Natural killer cell (primary cell): ENCODE measurements around the gene RFX2. TPM values are rescaled to one million over a fixed set of nuclear protein-coding genes. Genes with fewer than 3 reads are reported as not detected.
"Not testable (repeated sequence)": the region's sequence is repeated elsewhere in the genome, so short reads cannot be mapped to it uniquely, and the experiment has no call there.

Source experiments
- ATAC-seq, 3 donors: fragments of 150-1000 bp in 2 of 3; fragments of 200-7000 bp in 1 of 3; cut with Tn5 transposase; 1 replicate in 1 of 3; 2 replicates in 2 of 3; pipeline ENCODE4 v1.10.0; 2021; ENCODE audit warnings: mild to moderate bottlenecking in 2 of 3, moderate library complexity in 2 of 3
- DNase-seq, 2 donors: peaks; one replicate each; pipeline versions ENCODE4 v3.0.0 to v3.0.0-alpha.2; 2013 to 2021; ENCODE audit warnings: mixed read lengths in 1 of 2
- H3K27ac ChIP-seq: one replicate; pipeline ENCODE4 v1.5.1; 2013; ENCODE audit warnings: mild to moderate bottlenecking, low read length
- H3K27me3 ChIP-seq: one replicate; pipeline ENCODE4 v1.6.1; 2013; ENCODE audit warnings: low read length; ENCODE audit not compliant: control insufficient read depth, insufficient read depth
- H3K36me3 ChIP-seq: one replicate; pipeline ENCODE4 v1.6.1; 2013; ENCODE audit warnings: low read length; ENCODE audit not compliant: control insufficient read depth, insufficient read depth
- H3K4me1 ChIP-seq: one replicate; pipeline ENCODE4 v1.6.1; 2013; ENCODE audit warnings: low read length; ENCODE audit not compliant: control insufficient read depth, insufficient read depth
- H3K4me3 ChIP-seq: one replicate; pipeline ENCODE4 v1.5.1; 2013; ENCODE audit warnings: low read length
- H3K9me3 ChIP-seq: one replicate; pipeline ENCODE4 v1.6.1; 2013; ENCODE audit warnings: low read length; ENCODE audit not compliant: control insufficient read depth, insufficient read depth
- H3K27ac Mint-ChIP-seq, 2 donors: one replicate each; pipeline ENCODE4 v1.8.0; 2022; ENCODE audit warnings: mild to moderate bottlenecking in 2 of 2, mixed read lengths in 2 of 2, moderate library complexity in 1 of 2
- H3K27me3 Mint-ChIP-seq, 2 donors: one replicate each; pipeline ENCODE4 v1.8.0; 2022; ENCODE audit warnings: low read depth in 2 of 2, mixed read lengths in 2 of 2
- H3K36me3 Mint-ChIP-seq: one replicate; pipeline ENCODE4 v1.8.0; 2022; ENCODE audit warnings: mixed read lengths
- H3K4me1 Mint-ChIP-seq, 2 donors: one replicate each; pipeline ENCODE4 v1.8.0; 2022; ENCODE audit warnings: mixed read lengths in 2 of 2
- H3K4me3 Mint-ChIP-seq: one replicate; pipeline ENCODE4 v1.8.0; 2022; ENCODE audit warnings: mild to moderate bottlenecking, moderate library complexity, mixed read lengths
- H3K9me3 Mint-ChIP-seq, 2 donors: one replicate each; pipeline ENCODE4 v1.8.0; 2022; ENCODE audit warnings: mixed read lengths in 2 of 2
- WGBS: methylation state at CpG from one replicate; pipeline ENCODE4 v1.1.7; 2013; ENCODE audit warnings: missing lambda C conversion rate; ENCODE audit not compliant: insufficient coverage; 5-methylcytosine and 5-hydroxymethylcytosine counted together
- intact Hi-C: fragments of 100-400 bp; cut with micrococcal nuclease; formaldehyde crosslinking; loops from one replicate; pipeline ENCODE4 v1.14.2; 2022
- total RNA-seq, 4 donors: library from RNA; stranded (reverse); fragments of 120-200 nt in 1 of 4; gene quantifications; one replicate each; pipeline versions ENCODE4 v1.2.3 to v1.2.4, GENCODE V29; 2013 to 2022
- TF ChIP-seq, protein P1 (sequence below): fragments of 200-600 bp; IDR thresholded peaks from one replicate; pipeline ENCODE4 v1.8.0; 2022; ENCODE audit warnings: antibody characterized with exemption

RFX2 gene
- total RNA-seq, 3 donors from 2014 or later (not counting 1 experiment from before 2014, with no cell fraction given), result 2.4 to 4.6 (median 4.1) TPM

DNA sequence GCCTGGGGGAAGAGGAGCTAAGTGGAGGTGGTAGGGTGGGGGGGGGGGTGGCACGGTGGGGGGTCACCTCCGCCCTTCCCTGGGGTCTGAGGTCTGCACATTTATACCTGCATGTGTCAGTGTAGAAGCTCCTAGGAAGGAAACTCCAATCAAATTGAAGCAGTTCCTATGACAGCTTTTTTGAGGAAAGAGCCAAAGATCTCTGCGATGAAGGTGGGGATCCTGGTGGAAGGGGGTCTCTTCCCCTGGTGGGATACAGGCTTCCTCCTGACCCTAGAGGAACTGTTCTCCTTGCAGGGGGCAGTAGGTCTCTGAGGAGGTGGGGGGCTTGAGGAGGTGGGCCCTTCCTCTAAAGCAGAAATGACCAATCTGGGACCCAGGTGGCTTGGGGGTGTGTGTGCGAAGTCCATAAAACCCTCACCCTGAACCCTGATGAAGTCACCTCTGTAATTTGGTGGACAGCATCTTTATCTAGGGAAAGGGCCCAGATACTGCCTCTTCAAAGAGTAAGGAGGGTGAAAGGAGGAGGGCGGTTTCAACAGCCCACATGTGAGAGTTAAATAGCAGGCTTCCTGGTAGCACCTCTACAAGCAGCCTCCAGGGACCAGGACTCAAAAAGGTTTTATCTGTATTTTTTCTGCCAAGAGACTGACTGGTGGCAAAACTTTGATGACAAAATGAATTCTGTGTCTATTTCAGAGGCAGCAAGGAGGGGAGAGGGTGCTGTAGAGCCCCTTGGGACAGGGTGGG, 145.3 kb downstream of the RFX2 start:
- Histone ChIP-seq H3K36me3 (peaks cover 4% of the 10 kb centered on the region), H3K9me3 (no peaks in the 10 kb centered on the region), H3K4me3 (no peak overlapping the region), H3K4me1 (peaks cover 69% of the 10 kb centered on the region), H3K27me3 (no peaks in the 10 kb centered on the region), H3K27ac (no peak overlapping the region)
- H3K27ac Mint-ChIP-seq, result peak overlapping the region; percentile 64 to 94
- H3K36me3 Mint-ChIP-seq, result no peaks in the 10 kb centered on the region
- H3K9me3 Mint-ChIP-seq, result no peaks in the 10 kb centered on the region
- 83% methylated on average over 4 of the region's 5 CpGs for WGBS
- no peak overlapping the region for H3K4me3 Mint-ChIP-seq
- ATAC-seq (no peak), DNase-seq (peak in 1 of 2 donors; percentile 48)
- TF ChIP-seq, protein P1, sequence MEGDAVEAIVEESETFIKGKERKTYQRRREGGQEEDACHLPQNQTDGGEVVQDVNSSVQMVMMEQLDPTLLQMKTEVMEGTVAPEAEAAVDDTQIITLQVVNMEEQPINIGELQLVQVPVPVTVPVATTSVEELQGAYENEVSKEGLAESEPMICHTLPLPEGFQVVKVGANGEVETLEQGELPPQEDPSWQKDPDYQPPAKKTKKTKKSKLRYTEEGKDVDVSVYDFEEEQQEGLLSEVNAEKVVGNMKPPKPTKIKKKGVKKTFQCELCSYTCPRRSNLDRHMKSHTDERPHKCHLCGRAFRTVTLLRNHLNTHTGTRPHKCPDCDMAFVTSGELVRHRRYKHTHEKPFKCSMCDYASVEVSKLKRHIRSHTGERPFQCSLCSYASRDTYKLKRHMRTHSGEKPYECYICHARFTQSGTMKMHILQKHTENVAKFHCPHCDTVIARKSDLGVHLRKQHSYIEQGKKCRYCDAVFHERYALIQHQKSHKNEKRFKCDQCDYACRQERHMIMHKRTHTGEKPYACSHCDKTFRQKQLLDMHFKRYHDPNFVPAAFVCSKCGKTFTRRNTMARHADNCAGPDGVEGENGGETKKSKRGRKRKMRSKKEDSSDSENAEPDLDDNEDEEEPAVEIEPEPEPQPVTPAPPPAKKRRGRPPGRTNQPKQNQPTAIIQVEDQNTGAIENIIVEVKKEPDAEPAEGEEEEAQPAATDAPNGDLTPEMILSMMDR, result no peak
- H3K4me1 Mint-ChIP-seq, result peaks cover 67 to 93% of the 10 kb centered on the region in 2 donors
- H3K27me3 Mint-ChIP-seq, result no peaks in the 10 kb centered on the region
- intact Hi-C loops, result no loop called here

DNA sequence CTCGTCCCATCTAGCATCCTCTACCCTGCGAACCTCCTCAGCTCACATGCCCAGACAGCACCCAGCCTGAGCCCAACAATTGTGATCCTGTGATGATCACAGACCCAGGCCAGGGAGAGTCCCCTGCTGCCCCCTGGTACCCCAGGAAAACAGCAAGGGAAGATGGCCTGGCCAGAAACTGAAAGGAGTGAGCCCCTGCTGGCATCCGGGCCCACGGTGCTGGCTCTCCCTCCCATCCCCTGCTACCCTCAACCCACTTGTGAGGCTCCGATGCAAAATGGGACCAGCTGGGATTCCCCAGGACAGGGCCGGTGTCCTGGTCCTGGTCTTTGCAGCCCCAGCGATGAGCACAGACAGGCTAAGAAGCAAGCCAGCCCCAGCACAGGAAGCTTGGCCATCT, 146.4 kb downstream of the RFX2 start:
- no peak for ATAC-seq
- WGBS, result 96% methylated on average over 7 of the region's 7 CpGs
- H3K36me3 ChIP-seq, result peaks cover 4% of the 10 kb centered on the region
- peaks cover 78% of the 10 kb centered on the region for H3K4me1 ChIP-seq
- H3K4me1 Mint-ChIP-seq, result peaks cover 69 to 93% of the 10 kb centered on the region in 2 donors
- H3K27ac ChIP-seq, result peak overlapping the region; percentile 24
- no peaks in the 10 kb centered on the region for H3K9me3 ChIP-seq
- H3K4me3 Mint-ChIP-seq, result no peak overlapping the region
- H3K27me3 Mint-ChIP-seq, result no peaks in the 10 kb centered on the region
- H3K27me3 ChIP-seq, result no peaks in the 10 kb centered on the region
- intact Hi-C loops, result no loop called here
- H3K36me3 Mint-ChIP-seq, result no peaks in the 10 kb centered on the region
- H3K9me3 Mint-ChIP-seq, result no peaks in the 10 kb centered on the region
- H3K27ac Mint-ChIP-seq, result peak overlapping the region; percentile 94 to 96
- H3K4me3 ChIP-seq, result no peak overlapping the region
- DNase-seq, result no peak
- TF ChIP-seq, protein P1, result no peak

DNA sequence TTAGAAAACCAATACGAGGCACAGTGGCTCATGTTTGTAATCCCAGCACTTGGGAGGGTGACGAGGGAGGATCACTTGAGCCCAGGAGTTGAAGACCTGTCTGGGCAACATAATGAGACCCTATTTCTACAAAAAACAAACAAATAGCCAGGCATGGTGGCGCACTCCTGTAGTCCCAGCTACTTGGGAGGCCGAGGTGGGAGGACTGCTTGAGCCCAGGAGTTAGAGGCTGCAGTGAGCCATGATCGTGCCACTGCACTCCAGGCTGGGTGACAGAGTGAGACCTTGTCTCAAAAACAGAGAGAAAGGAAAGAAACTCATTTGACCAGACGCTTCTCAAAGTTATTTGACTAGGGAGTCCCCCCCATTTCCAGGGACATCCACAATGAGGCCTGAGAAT, 147.0 kb downstream of the RFX2 start:
- H3K27me3 Mint-ChIP-seq, ATAC-seq, H3K9me3 Mint-ChIP-seq, DNase-seq, H3K9me3 ChIP-seq, H3K27me3 ChIP-seq, intact Hi-C loops, H3K36me3 Mint-ChIP-seq, H3K36me3 ChIP-seq, H3K4me3 ChIP-seq: not testable (repeated sequence)
- H3K4me1 Mint-ChIP-seq, result peaks cover 64 to 90% of the 10 kb centered on the region in 2 donors
- peak overlapping the region; percentile 21 for H3K4me3 Mint-ChIP-seq
- H3K27ac ChIP-seq, result peak overlapping the region; percentile 73
- WGBS, result 93% methylated on average over 6 of the region's 6 CpGs
- H3K27ac Mint-ChIP-seq, result peak overlapping the region; percentile 94 to 96
- peaks cover 79% of the 10 kb centered on the region for H3K4me1 ChIP-seq

DNA sequence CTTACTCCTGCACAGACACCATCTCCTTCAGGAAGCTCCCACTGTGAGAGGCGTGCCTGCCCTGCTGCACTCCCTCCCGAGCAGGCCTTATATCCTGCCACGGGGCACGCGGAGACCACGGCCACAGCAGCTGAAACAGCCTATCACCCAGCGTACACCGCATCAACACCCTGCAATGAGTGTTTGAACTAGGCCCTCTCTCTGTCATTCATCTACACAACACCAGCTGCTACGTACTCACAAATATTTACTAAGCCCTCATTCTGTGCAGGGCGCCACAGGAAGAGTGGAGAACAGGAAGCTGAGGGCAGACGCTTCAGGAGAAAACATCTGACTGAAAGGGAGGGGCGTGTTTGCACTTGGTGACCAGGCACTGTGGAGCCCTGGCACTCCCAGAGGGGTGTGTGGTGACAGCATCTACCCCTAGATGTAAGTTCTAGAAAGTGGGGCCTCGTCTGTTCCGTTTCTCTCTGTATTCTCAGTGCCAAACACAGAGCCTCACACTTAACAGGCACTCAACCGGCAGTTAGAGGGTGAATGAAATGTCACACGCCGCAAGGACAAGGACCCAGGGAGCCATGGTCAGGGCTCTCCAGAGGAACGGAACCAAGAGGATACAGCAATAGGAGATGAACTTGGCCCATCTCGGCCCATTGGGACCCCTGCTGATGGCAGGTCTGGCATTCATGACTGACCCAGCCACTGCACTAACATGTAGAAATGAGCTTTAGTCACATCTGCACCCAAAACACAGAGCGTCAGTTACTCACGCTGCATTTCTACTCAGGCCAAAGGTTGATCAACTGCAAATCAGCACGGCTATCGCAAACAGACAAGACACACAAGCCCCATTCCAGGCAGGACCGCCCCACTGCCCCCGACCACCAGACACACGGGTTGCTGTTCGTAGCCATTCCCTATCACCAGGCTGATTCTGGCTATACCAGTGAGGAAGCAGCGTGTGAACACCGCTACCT, 148.0 kb downstream of the RFX2 start:
- ATAC-seq, result peak; percentile 89 to 96 (median 91)
- WGBS, result 37% methylated on average over 29 of the region's 29 CpGs
- Mint-ChIP-seq H3K9me3 (no peaks in the 10 kb centered on the region), H3K4me3 (peak overlapping the region; percentile 79), H3K27ac (peak overlapping the region; percentile 94 to 96), H3K36me3 (no peaks in the 10 kb centered on the region), H3K4me1 (peaks cover 62 to 85% of the 10 kb centered on the region in 2 donors), H3K27me3 (no peaks in the 10 kb centered on the region)
- Histone ChIP-seq H3K4me1 (peaks cover 71% of the 10 kb centered on the region), H3K36me3 (peaks cover 1% of the 10 kb centered on the region), H3K9me3 (no peaks in the 10 kb centered on the region), H3K4me3 (no peak overlapping the region), H3K27me3 (no peaks in the 10 kb centered on the region), H3K27ac (peak overlapping the region; percentile 73)
- peak; percentile 58 to 88 for DNase-seq
- intact Hi-C loops, result loop anchor here (1.0 kb wide), 1 partner anchor 9 kb away; no protein-coding TSS in a partner anchor
- TF ChIP-seq, protein P1, result no peak

DNA sequence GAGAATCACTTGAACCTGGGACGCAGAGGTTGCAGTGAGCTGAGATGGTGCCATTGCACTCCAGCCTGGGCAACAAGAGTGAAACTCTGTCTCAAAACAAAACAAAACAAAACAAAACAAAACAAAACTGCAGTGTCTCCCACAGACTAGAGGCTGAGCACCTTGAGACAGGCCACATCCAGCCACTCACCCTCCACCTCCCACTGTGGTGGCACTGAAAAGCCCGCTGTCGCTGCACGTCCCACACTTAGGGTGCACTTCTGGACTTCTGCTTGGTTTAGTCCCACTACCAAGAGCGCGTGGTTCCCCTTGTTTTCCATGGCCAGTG, 148.7 kb downstream of the RFX2 start:
- H3K9me3 ChIP-seq, H3K9me3 Mint-ChIP-seq, DNase-seq, H3K27me3 Mint-ChIP-seq, H3K36me3 ChIP-seq, H3K27me3 ChIP-seq, H3K4me3 ChIP-seq, H3K36me3 Mint-ChIP-seq, intact Hi-C loops: not testable (repeated sequence)
- Mint-ChIP-seq H3K4me3 (peak overlapping the region; percentile 79), H3K27ac (peak overlapping the region; percentile 94 to 96), H3K4me1 (peaks cover 55 to 85% of the 10 kb centered on the region in 2 donors)
- Histone ChIP-seq H3K4me1 (peaks cover 71% of the 10 kb centered on the region), H3K27ac (peak overlapping the region; percentile 73)
- 55% methylated on average over 5 of the region's 6 CpGs for WGBS
- ATAC-seq, result peak; percentile 30 to 51 (median 40)
